Measurements from ENCODE around the gene TLN1.

Gene TLN1

GRCh38 chr9:35687972-35688557 is 43.9 kb downstream of the TLN1 start:
- CTCF ChIA-PET: interaction anchor here (0.9 to 2.4 kb wide), 4 partner anchors 8 to 77 kb away, joined by 3 to 23 read pairs (median 8); no protein-coding TSS in a partner anchor
- no peak for TF ChIP-seq CTCF (IDR thresholded peaks at IDR 0.05; ENCODE audit: control extremely low read depth, extremely low read depth, low read depth, missing control alignments)
- POLR2A ChIA-PET: no interaction called here
- no peak for DNase-seq (ENCODE audit: extremely low spot score)

DNA sequence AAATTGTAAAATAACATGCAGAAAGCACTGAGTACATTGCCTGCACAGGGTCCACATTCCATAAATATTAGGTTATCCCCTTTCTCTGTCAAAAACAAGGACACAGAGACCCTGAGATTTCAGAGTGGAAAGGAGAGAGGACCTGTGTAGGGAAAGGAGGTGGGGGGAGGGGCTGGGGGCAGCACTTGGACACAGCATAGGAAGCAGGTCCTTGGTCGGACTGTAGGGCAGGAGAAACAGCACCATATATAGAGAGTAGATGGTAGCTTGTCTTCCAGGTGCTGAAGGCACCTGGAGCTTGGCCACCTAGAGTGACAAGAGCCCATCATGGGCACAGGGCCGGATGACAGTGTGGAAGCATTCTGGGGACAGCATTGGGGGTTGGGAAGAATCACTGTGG is 44.7 kb downstream of the TLN1 start:
- TF ChIP-seq CTCF (IDR thresholded peaks at IDR 0.05; ENCODE audit: control extremely low read depth, extremely low read depth, low read depth, missing control alignments): no peak
- ChIA-PET POLR2A (no interaction called here), CTCF (interaction anchor here (2.1 to 2.4 kb wide), 2 partner anchors 9 to 12 kb away, joined by 10 to 23 read pairs; no protein-coding TSS in a partner anchor)
- DNase-seq (ENCODE audit: extremely low spot score): no peak

DNA sequence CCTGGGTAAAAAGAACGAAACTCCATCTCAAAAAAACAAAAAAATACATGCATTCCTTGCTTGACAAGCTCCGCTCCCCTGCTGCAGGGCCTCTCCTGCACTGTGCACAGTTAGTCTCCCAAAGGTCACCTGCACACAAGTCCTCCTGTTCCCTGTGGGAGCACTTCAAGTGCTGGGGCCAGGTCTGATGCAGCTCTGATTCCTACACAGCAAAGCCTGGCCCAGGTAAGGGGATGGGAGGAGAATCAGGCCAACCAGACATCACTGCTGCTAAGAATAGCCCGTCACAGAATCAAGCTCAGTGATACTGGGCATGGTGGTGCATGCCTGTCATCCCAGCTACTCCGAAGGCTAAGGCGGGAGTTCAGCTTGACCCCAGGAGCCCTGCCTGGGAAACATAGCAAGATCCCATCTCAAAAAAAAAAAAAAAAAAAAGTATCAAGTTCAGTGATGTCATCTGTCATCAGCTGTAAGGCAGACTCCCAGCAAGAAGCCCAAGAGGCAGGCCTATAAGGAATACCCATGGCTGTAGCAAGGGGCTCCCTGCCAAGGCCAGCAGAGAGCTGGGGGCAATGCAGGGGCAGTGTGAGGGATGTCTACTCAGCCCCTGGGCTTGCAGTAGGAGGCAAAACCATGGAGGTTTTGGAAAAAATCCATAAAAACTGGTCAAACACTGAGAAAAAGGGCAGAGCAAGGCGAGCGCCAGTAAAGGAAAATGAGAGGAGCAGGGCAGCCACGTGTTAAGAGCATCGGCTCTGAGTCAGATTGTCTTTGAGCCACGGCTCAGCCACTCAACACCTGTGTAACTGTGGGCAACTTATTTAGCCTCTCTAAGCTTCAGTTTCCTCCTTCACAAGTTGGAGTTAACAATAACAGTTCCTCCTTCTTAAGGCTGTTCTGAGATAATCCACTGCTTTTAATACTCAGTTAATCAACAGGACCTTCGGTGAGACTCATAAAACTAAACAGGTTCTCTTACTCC is 45.5 kb downstream of the TLN1 start:
- no peak for DNase-seq (ENCODE audit: extremely low spot score)
- CTCF ChIA-PET: interaction anchor here (1.2 to 4.9 kb wide), 3 partner anchors 9 to 10 kb away, joined by 3 to 76 read pairs (median 23); no protein-coding TSS in a partner anchor
- POLR2A ChIA-PET: no interaction called here
- TF ChIP-seq CTCF (IDR thresholded peaks at IDR 0.05; ENCODE audit: control extremely low read depth, extremely low read depth, low read depth, missing control alignments): no peak

GRCh38 chr9:35685506-35685905 is 46.5 kb downstream of the TLN1 start:
- no peak for DNase-seq (ENCODE audit: extremely low spot score)
- CTCF ChIA-PET: interaction anchor here (0.8 to 4.9 kb wide), 5 partner anchors 8 to 49 kb away, joined by 3 to 76 read pairs (median 3); no protein-coding TSS in a partner anchor
- TF ChIP-seq CTCF (IDR thresholded peaks at IDR 0.05; ENCODE audit: control extremely low read depth, extremely low read depth, low read depth, missing control alignments): no peak
- POLR2A ChIA-PET: no interaction called here

DNA sequence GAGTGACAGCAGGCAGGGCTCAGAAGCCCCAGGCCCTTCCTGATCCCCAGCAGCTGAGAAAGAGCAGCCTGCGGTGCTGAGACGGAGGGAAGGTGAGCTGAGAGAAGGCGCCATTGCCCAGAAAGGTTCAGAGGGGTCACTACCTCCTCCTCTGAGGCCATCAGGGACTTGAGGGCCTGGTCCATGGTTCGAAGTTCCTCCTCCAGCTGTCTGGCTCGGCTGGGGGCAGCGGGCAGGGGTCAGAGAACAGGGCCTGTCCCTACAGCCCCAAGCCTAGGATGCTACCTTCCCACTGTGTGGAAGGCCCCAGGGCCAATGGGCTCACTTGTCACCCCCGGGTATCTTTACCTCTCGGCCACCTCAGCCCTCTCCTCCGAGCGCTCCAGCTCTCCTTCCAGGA is 47.1 kb downstream of the TLN1 start:
- no peak for DNase-seq (ENCODE audit: extremely low spot score)
- ChIA-PET CTCF (interaction anchor here (0.8 to 4.9 kb wide), 5 partner anchors 11 to 50 kb away, joined by 3 to 76 read pairs (median 4); no protein-coding TSS in a partner anchor), POLR2A (no interaction called here)
- no peak for TF ChIP-seq CTCF (IDR thresholded peaks at IDR 0.05; ENCODE audit: control extremely low read depth, extremely low read depth, low read depth, missing control alignments)

DNA sequence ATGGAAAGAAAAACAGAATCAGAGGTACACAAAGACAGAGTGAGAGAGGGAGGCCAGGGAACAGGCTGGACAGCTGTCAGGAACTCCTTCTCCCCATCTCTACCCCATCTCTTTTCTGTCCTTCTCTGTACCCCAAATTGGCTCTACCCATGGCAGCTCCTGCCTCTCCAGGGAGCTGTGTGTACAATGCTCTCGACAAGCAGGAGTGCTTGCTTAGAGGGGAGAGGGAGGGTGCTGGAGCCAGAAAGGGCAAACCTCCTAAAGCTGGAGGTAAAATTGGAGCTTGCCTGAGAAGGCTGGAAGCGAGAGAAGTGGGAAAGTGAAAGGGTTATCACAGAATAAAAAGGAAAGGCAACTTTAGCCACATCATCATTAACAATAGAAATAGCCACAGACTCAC is 48.7 kb downstream of the TLN1 start:
- DNase-seq (ENCODE audit: extremely low spot score): no peak
- TF ChIP-seq CTCF (IDR thresholded peaks at IDR 0.05; ENCODE audit: control extremely low read depth, extremely low read depth, low read depth, missing control alignments): no peak
- ChIA-PET CTCF (interaction anchor here (0.8 to 4.9 kb wide), 11 partner anchors 9 to 71 kb away, joined by 3 to 76 read pairs (median 4); partner anchors contain the start of genes ARHGEF39, CA9, CCDC107 and RMRP), POLR2A (no interaction called here)
